Neural cell (in vitro differentiated cells): Measurements from ENCODE around the gene UBE2H. TPM values are rescaled to one million over a fixed set of nuclear protein-coding genes. Genes with fewer than 3 reads are reported as not detected.

Experiments
- H2AFZ ChIP-seq: fragments of 200-600, 300-800 bp; sonication (generic), shearing (Covaris generic); 2 replicates; pipeline ENCODE4 v1.6.0; 2014; ENCODE audit warnings: low read depth, mild to moderate bottlenecking, antibody characterized with exemption, low read length, moderate library complexity
- H3F3A ChIP-seq: fragments of 200-600 bp; shearing (Covaris generic); 2 replicates; pipeline ENCODE4 v1.6.1; 2016; ENCODE audit warnings: mild to moderate bottlenecking, moderate library complexity, mixed read lengths, antibody characterized with exemption, low read length; ENCODE audit not compliant: insufficient read depth, poor library complexity, severe bottlenecking
- H3K27ac ChIP-seq: fragments of 200-600, 300-800 bp; sonication (generic), shearing (Covaris generic); 2 replicates; pipeline ENCODE4 v1.5.1; 2014; ENCODE audit warnings: mild to moderate bottlenecking, low read length, moderate library complexity
- H3K27me3 ChIP-seq: fragments of 300-800, 200-600 bp; sonication (generic), shearing (Covaris generic); 2 replicates; pipeline ENCODE4 v1.6.0; 2014; ENCODE audit warnings: mild to moderate bottlenecking, low read depth, low read length, moderate library complexity; ENCODE audit not compliant: insufficient read depth
- H3K36me3 ChIP-seq: fragments of 300-800, 200-600 bp; sonication (generic), shearing (Covaris generic); 2 replicates; pipeline ENCODE4 v1.5.1; 2014; ENCODE audit warnings: mild to moderate bottlenecking, antibody characterized with exemption, low read length, moderate library complexity; ENCODE audit not compliant: insufficient read depth
- H3K4me2 ChIP-seq: fragments of 300-800, 200-600 bp; sonication (generic), shearing (Covaris generic); 2 replicates; pipeline ENCODE4 v1.6.0; 2014; ENCODE audit warnings: mild to moderate bottlenecking, low read length
- H3K4me3 ChIP-seq: fragments of 300-800, 200-600 bp; sonication (generic), shearing (Covaris generic); 2 replicates; pipeline ENCODE4 v1.5.1; 2014; ENCODE audit warnings: mild to moderate bottlenecking, low read length, moderate library complexity
- H3K79me2 ChIP-seq: fragments of 200-600 bp; shearing (Covaris generic); replicated peaks from 2 replicates; pipeline ENCODE4 v1.6.0; 2014; ENCODE audit warnings: mild to moderate bottlenecking, low read length, moderate library complexity; ENCODE audit not compliant: insufficient read depth
- H3K9ac ChIP-seq: fragments of 300-800, 200-600 bp; sonication (generic), shearing (Covaris generic); 2 replicates; pipeline ENCODE4 v1.6.1; 2016; ENCODE audit warnings: mild to moderate bottlenecking, low read length, mixed read lengths
- H3K9me2 ChIP-seq: fragments of 200-600 bp; shearing (Covaris generic); 2 replicates; pipeline ENCODE4 v1.6.1; 2016; ENCODE audit warnings: mild to moderate bottlenecking, low read length, mixed read lengths; ENCODE audit not compliant: insufficient read depth
- H3K9me3 ChIP-seq: fragments of 200-600, 300-800 bp; sonication (generic), shearing (Covaris generic); 2 replicates; pipeline ENCODE4 v1.6.1; 2016; ENCODE audit warnings: mild to moderate bottlenecking, mixed run types, low read length, moderate library complexity, mixed read lengths
- H4K20me1 ChIP-seq: fragments of 200-600 bp; shearing (Covaris generic); 2 replicates; pipeline ENCODE4 v1.6.1; 2016; ENCODE audit warnings: mild to moderate bottlenecking, mixed run types; ENCODE audit not compliant: insufficient read depth
- CTCF ChIP-seq: fragments of 450-650 bp; IDR thresholded peaks from 2 replicates; pipeline ENCODE4 v1.5.1; 2014; ENCODE audit warnings: antibody characterized with exemption, mild to moderate bottlenecking, moderate library complexity; ENCODE audit not compliant: poor library complexity, severe bottlenecking
- EP300 ChIP-seq: fragments of 450-650 bp; conservative IDR thresholded peaks from 2 replicates; pipeline ENCODE4 v1.6.1; 2014; ENCODE audit warnings: antibody characterized with exemption, mild to moderate bottlenecking, moderate library complexity; ENCODE audit not compliant: poor library complexity, severe bottlenecking
- EZH2 ChIP-seq: fragments of 200-600, 300-800 bp; shearing (Covaris generic), sonication (generic); IDR thresholded peaks from 2 replicates; pipeline ENCODE4 v1.6.1; 2014; ENCODE audit warnings: antibody characterized with exemption, low read length, borderline replicate concordance, mild to moderate bottlenecking; ENCODE audit not compliant: insufficient read depth, poor library complexity, severe bottlenecking
- MXI1 ChIP-seq: fragments of 450-650 bp; conservative IDR thresholded peaks from 2 replicates; pipeline ENCODE4 v1.6.1; 2014; ENCODE audit warnings: antibody characterized with exemption, mild to moderate bottlenecking; ENCODE audit not compliant: poor library complexity, severe bottlenecking
- POLR2AphosphoS5 ChIP-seq: IDR thresholded peaks from 2 replicates; pipeline ENCODE4 v1.6.1; 2012
- RAD21 ChIP-seq: fragments of 450-650 bp; conservative IDR thresholded peaks from 2 replicates; pipeline ENCODE4 v1.6.1; 2014; ENCODE audit warnings: antibody characterized with exemption, mild to moderate bottlenecking, moderate library complexity
- REST ChIP-seq: IDR thresholded peaks from 2 replicates; pipeline ENCODE4 v1.6.1; 2012; ENCODE audit warnings: borderline replicate concordance
- SMC3 ChIP-seq: fragments of 450-650 bp; conservative IDR thresholded peaks from 2 replicates; pipeline ENCODE4 v1.6.1; 2014; ENCODE audit warnings: antibody characterized with exemption, mild to moderate bottlenecking, moderate library complexity; ENCODE audit not compliant: poor library complexity
- TAF1 ChIP-seq: IDR thresholded peaks from 2 replicates; pipeline ENCODE4 v1.6.1; 2012; ENCODE audit warnings: low read depth
- polyA plus RNA-seq: library from polyadenylated mRNA; depleted of rRNA; stranded (reverse); fragments of >200 nt; gene quantifications from 2 replicates; pipeline ENCODE4 v1.2.3, GENCODE V29; 2014

UBE2H gene
- polyA plus RNA-seq, 1 donor from 2014 or later: 96.1 TPM

- Histone ChIP-seq H3K36me3 (no peaks in the 10 kb centered on the region), H3K79me2 (peaks cover 88% of the 10 kb centered on the region), H3F3A (peaks cover 8% of the 10 kb centered on the region), H2AFZ (no peak overlapping the region), H3K9me3 (no peaks in the 10 kb centered on the region), H3K9ac (no peak overlapping the region), H3K27ac (no peak overlapping the region), H3K27me3 (no peaks in the 10 kb centered on the region), H3K4me2 (no peak overlapping the region), H3K4me3 (peak overlapping the region; percentile 98), H4K20me1 (peaks cover 4% of the 10 kb centered on the region), H3K9me2 (no peaks in the 10 kb centered on the region)
- TF ChIP-seq POLR2AphosphoS5: no peak
- no peak for TF ChIP-seq REST
- no peak for TF ChIP-seq CTCF
- no peak for TF ChIP-seq EZH2
- no peak for TF ChIP-seq RAD21
- TF ChIP-seq EP300: no peak
- no peak for TF ChIP-seq SMC3
- no peak for TF ChIP-seq MXI1
- no peak for TF ChIP-seq TAF1
Observed at GRCh38 chr7:129947049-129947448, 5.7 kb downstream of the UBE2H start.

GRCh38 chr7:129946282-129946681 is 6.5 kb downstream of the UBE2H start:
- Histone ChIP-seq H3K4me3 (no peak overlapping the region), H3K4me2 (no peak overlapping the region), H3K27me3 (no peaks in the 10 kb centered on the region), H3K36me3 (no peaks in the 10 kb centered on the region), H3K79me2 (peaks cover 88% of the 10 kb centered on the region), H4K20me1 (peaks cover 4% of the 10 kb centered on the region), H3K27ac (no peak overlapping the region), H3K9ac (no peak overlapping the region), H3K9me2 (no peaks in the 10 kb centered on the region), H3K9me3 (no peaks in the 10 kb centered on the region), H3F3A (peaks cover 8% of the 10 kb centered on the region), H2AFZ (no peak overlapping the region)
- TF ChIP-seq POLR2AphosphoS5: no peak
- TF ChIP-seq SMC3: no peak
- no peak for TF ChIP-seq EZH2
- no peak for TF ChIP-seq MXI1
- TF ChIP-seq EP300: no peak
- no peak for TF ChIP-seq REST
- no peak for TF ChIP-seq TAF1
- TF ChIP-seq CTCF: no peak
